Heart right ventricle (tissue), 16 donors: ENCODE data around the gene GPR22. TPM values are rescaled to one million over a fixed set of nuclear protein-coding genes. Genes with fewer than 3 reads are reported as not detected.

Source experiments
- ATAC-seq, 8 donors: fragments of 200-7000 bp; cut with Tn5 transposase; one replicate each; pipeline ENCODE4 v1.9.1; 2020; ENCODE audit warnings: mild to moderate bottlenecking in 8 of 8, moderate library complexity in 8 of 8, moderate number of reproducible peaks in 1 of 8
- DNase-seq, 2 donors: peaks; one replicate each; pipeline ENCODE4 v3.0.0-alpha.2; 2020
- H3K27ac ChIP-seq, 10 donors: fragments of 200-600 bp; sonication (generic) in 2 of 10; one replicate each; pipeline versions ENCODE4 v1.5.0 to v1.8.0; 2020 to 2022; ENCODE audit warnings: mild to moderate bottlenecking in 3 of 10
- H3K27me3 ChIP-seq, 7 donors: fragments of 200-600 bp; one replicate each; pipeline ENCODE4 v1.8.0; 2021 to 2022; ENCODE audit warnings: mild to moderate bottlenecking in 2 of 7
- H3K36me3 ChIP-seq, 9 donors: fragments of 200-600 bp; sonication (generic) in 1 of 9; one replicate each; pipeline versions ENCODE4 v1.5.0 to v1.8.0; 2020 to 2022; ENCODE audit warnings: mild to moderate bottlenecking in 2 of 9
- H3K4me1 ChIP-seq, 9 donors: fragments of 200-600 bp; sonication (generic) in 1 of 9; one replicate each; pipeline versions ENCODE4 v1.5.0 to v1.8.0; 2020 to 2022; ENCODE audit warnings: mild to moderate bottlenecking in 4 of 9
- H3K4me3 ChIP-seq, 10 donors: fragments of 200-600 bp; sonication (generic) in 2 of 10; one replicate each; pipeline versions ENCODE4 v1.5.0 to v1.8.0; 2020 to 2022; ENCODE audit warnings: mild to moderate bottlenecking in 7 of 10, moderate library complexity in 2 of 10
- H3K9me3 ChIP-seq, 11 donors: fragments of 200-600 bp in 10 of 11; sonication (generic) in 2 of 11; one replicate each; pipeline versions ENCODE4 v1.5.0 to v1.8.0; 2013 to 2022; ENCODE audit warnings: mild to moderate bottlenecking in 2 of 11, control low read depth in 1 of 11, moderate library complexity in 1 of 11
- CTCF ChIP-seq, 9 donors: fragments of 200-600 bp; sonication (generic) in 2 of 9; IDR thresholded peaks; one replicate each; pipeline versions ENCODE4 v1.5.0 to v1.8.0; 2021 to 2022; ENCODE audit warnings: antibody characterized with exemption in 9 of 9, mild to moderate bottlenecking in 5 of 9, moderate library complexity in 1 of 9
- WGBS, 2 donors: extraction: QIAGEN DNeasy Blood & Tissue Kit; methylation state at CpG; one replicate each; pipeline ENCODE4 v1.1.7; 2013; ENCODE audit warnings: inconsistent platforms in 1 of 2; 5-methylcytosine and 5-hydroxymethylcytosine counted together
- intact Hi-C, 10 donors: fragments of 100-400 bp; cut with DNase I; formaldehyde crosslinking; loops; one replicate each; pipeline versions ENCODE4 v1.11.1 to v1.14.2; 2022
- polyA plus RNA-seq, 2 donors: library from polyadenylated mRNA; stranded (reverse); fragments of 200-250 nt; gene quantifications; one replicate each; pipeline ENCODE4 v1.2.3, GENCODE V29; 2013
- total RNA-seq, 10 donors: library from RNA; stranded (reverse); fragmentation: NEBNext Ultra II Directional in 3 of 10; extraction: Animal tissue kit (Norgen Biotek cat#: 25700) in 3 of 10; gene quantifications; one replicate each; pipeline versions ENCODE4 v1.2.1 to v1.2.4, GENCODE V29; 2021 to 2023
- donor health status: Arrhythmogenic right ventricular cardiomyopathy.
- donor health status: ischemic (EF 13 %, LVEDD 7.1; RV severe dilation, severe dysfunction).
- donor health status: healthy with polysubstance abuse.
- donor health status: DM: no; HTN: yes; CAD: no.
- donor health status: DM: no; HTN: no; CAD: no.
- donor health status: ischemic (EF 25% LVEDD 6.9; RV normal size, moderate dysfunction).
- donor health status: ischemic (EF 25% LVEDD 5.7; RV mildly dilated, moderate dysfunction).
- donor health status: healthy.
- donor health status: DM: yes; HTN: yes; CAD: no.
- donor health status: Ischemic cardiomyopathy.
- donor health status: ischemic (EF 35%, LVEDD 5.7; RV mildly dilated, moderate dysfunction).
- donor health status: nonischemic (EF 11% LVEDD 7.7; RV severe dilation, severe dysfunction).
- donor health status: DM: yes; HTN: yes; CAD: no.
- donor health status: PGD.
- donor health status: ischemic (EF 29% LVEDD 5.4; RV normal size, mild dysfunction).
- donor health status: nonischemic (EF 23%, LVEDD 6.1; RV moderate dilation, normal function).

The GPR22 gene
- total and polyA plus RNA-seq, 12 donors: 6.1 to 61.9 (median 34.8) TPM

DNA sequence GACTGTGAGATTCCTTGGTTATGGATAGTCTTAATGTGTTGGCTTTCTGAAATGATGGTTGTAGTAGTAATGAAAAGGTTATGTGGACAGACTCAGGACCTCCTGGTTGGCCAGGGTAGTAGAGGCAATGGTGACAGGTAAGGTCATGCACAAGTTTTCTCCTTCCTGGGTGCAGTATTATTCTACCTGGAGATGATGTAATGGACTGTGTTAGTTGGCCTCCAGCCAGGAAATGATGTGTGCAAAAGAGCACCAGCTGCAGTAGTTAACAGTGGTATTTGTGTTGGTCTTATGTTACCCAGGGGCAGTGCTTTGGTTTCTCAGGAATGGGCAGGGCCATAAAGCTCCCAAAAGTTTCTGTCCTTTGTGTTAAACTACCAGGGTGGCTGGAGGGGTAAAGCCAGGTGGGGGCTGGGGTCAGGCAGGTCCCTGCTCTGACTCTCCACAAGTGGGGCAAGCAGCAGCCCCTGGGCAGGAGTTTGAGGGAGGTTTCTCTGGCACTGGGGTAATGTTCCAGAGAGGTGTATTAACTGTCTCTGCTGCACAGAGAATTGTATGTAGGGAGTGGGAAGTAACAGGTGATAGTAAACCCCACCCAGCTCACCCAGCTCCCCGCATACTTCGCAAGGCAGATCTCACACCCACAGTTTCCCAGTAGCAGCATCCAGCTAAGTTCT, 36.3 kb downstream of the GPR22 start:
- peak in 6 of 8 donors; percentile 11 to 74 (median 42) for ATAC-seq

DNA sequence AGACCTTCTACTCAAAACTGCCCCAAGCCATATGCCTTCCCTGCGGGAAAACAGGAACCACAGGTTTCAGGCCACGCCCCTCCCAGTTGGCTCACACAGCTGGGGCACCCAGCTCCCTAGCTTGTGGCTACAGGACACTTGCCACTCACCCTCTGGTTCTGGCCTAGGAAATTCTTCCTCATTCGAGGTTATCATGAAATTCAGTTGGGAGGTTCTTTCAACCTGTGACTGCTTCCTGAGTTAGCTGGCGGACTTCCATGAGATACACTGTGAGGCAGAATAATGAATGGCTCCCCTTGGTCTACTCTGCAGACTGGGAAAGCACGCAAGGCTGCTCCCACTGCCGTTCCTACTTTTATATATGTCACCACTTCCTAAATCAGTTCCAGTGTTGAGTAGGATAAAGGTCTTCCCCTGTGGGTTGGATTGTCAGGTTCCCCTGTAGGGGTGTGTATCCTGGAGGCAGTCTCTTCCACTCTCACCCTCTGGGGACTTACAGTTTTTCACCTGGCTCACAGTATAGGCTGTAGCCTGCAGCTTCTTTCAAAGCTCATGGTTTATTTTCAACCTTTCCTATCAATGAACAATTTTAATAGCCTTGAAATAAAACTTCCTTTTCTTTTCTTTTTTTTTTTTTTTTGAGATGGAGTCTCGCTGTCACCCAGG, 37.0 kb downstream of the GPR22 start:
- Histone ChIP-seq H3K4me1 (peaks cover 4 to 19% (median 11%) of the 10 kb centered on the region in 9 donors), H3K27ac (no peak overlapping the region), H3K36me3 (peaks cover 0 to 11% (median 0%) of the 10 kb centered on the region in 9 donors), H3K4me3 (no peak overlapping the region), H3K9me3 (no peaks in the 10 kb centered on the region), H3K27me3 (no peaks in the 10 kb centered on the region)
- 59 to 65% methylated on average over 7 of the region's 7 CpGs for WGBS, 2 donors
- ATAC-seq (peak; percentile 20 to 70 (median 58)), DNase-seq (peak in 1 of 2 donors; percentile 11)
- intact Hi-C loops: no loop called here
- TF ChIP-seq CTCF (IDR thresholded peaks at IDR 0.05): no peak

More for the DNA sequence above, 36.3 kb downstream of the GPR22 start:
- Histone ChIP-seq H3K27me3 (no peaks in the 10 kb centered on the region), H3K36me3 (peaks cover 0 to 11% (median 0%) of the 10 kb centered on the region in 9 donors), H3K4me3 (no peak overlapping the region), H3K4me1 (peaks cover 4 to 20% (median 11%) of the 10 kb centered on the region in 9 donors), H3K9me3 (no peaks in the 10 kb centered on the region), H3K27ac (no peak overlapping the region)
- no peak for DNase-seq
- TF ChIP-seq CTCF (IDR thresholded peaks at IDR 0.05): no peak
- intact Hi-C loops: no loop called here
- WGBS, 2 donors: 100% methylated on average over 2 of the region's 2 CpGs

Other genes starting within 250 kb of the GPR22 start
- gene COG5, start 93.9 kb downstream of the GPR22 start, total RNA-seq: 10 to 100 TPM; 44.2 to 65.8 (median 53.0) TPM
- gene COG5, start 93.9 kb downstream of the GPR22 start, polyA plus RNA-seq: 10 to 100 TPM in 1 of 2 donors, 1 to 10 TPM in 1; 8.4 to 14.7 TPM
- 10 to 100 TPM in 2 of 10 donors, 1 to 10 TPM in 8; 6.6 to 10.6 (median 9.0) TPM for gene DUS4L, start 93.9 kb downstream of the GPR22 start, total RNA-seq
- 1 to 10 TPM; 3.0 to 5.7 TPM for gene DUS4L, start 93.9 kb downstream of the GPR22 start, polyA plus RNA-seq
- 100 to 1,000 TPM in 9 of 10 donors, 10 to 100 TPM in 1; 94.7 to 141 (median 118) TPM for gene BCAP29, start 110.2 kb downstream of the GPR22 start, total RNA-seq
- 100 to 1,000 TPM in 1 of 2 donors, 10 to 100 TPM in 1; 62.7 to 107 TPM for gene BCAP29, start 110.2 kb downstream of the GPR22 start, polyA plus RNA-seq
- 1 to 10 TPM in 2 of 10 donors, under 1 TPM in 8; 0.15 to 1.2 (median 0.72) TPM for gene SLC26A4, start 190.8 kb downstream of the GPR22 start, total RNA-seq
- gene SLC26A4, start 190.8 kb downstream of the GPR22 start, polyA plus RNA-seq: under 1 TPM; 0.23 to 0.73 TPM